Activated CD4-positive, alpha-beta memory T cell treated with anti-CD3 and anti-CD28 coated beads, Interleukin-2, amount 10 ng/mL, durations not matched to agents 7 days and 5 days (primary cell): ENCODE data around the gene LIN28A. TPM values are rescaled to one million over a fixed set of nuclear protein-coding genes. Genes with fewer than 3 reads are reported as not detected.

Experiments
- CTCF ChIA-PET: fragments of 350-600 bp; sonication (Branson Sonifier 250); formaldehyde crosslinking; loops from one replicate; lab custom pipeline; 2021; ENCODE audit warnings: antibody characterized with exemption, inconsistent platforms; lab: Charles Lee
- POLR2A ChIA-PET: fragments of 350-600 bp; sonication (Branson Sonifier 250); formaldehyde crosslinking; loops from one replicate; lab custom pipeline; 2021; ENCODE audit warnings: antibody characterized with exemption; lab: Charles Lee
- DNase-seq: peaks from one replicate; pipeline ENCODE4 v3.0.0-alpha.2; 2020
- H3K27ac Mint-ChIP-seq: one replicate; pipeline ENCODE4 v1.8.0; 2021; ENCODE audit warnings: mild to moderate bottlenecking, mixed read lengths
- H3K27me3 Mint-ChIP-seq: one replicate; pipeline ENCODE4 v1.8.0; 2021; ENCODE audit warnings: mixed read lengths
- H3K36me3 Mint-ChIP-seq: one replicate; pipeline ENCODE4 v1.8.0; 2021; ENCODE audit warnings: low read depth, mixed read lengths
- H3K4me1 Mint-ChIP-seq: one replicate; pipeline ENCODE4 v1.8.0; 2021; ENCODE audit warnings: mixed read lengths
- H3K4me3 Mint-ChIP-seq: one replicate; pipeline ENCODE4 v1.8.0; 2021; ENCODE audit warnings: mild to moderate bottlenecking, mixed read lengths
- H3K9me3 Mint-ChIP-seq: one replicate; pipeline ENCODE4 v1.8.0; 2021; ENCODE audit warnings: mixed read lengths
- total RNA-seq, 2 experiments: library from RNA; stranded (reverse); gene quantifications; one replicate each; pipeline ENCODE4 v1.2.3, GENCODE V29; 2021

Gene LIN28A
- total RNA-seq, 2 experiments from 2014 or later, result not detected

GRCh38 chr1:26388791-26389445 is 21.7 kb upstream of the LIN28A start:
- H3K27me3 Mint-ChIP-seq, result peaks cover 7% of the 10 kb centered on the region
- no peak overlapping the region for H3K27ac Mint-ChIP-seq
- CTCF ChIA-PET, result interaction anchor here (0.5 to 1.8 kb wide), 10 partner anchors 11 to 104 kb away, joined by 3 to 9 read pairs (median 4); no protein-coding TSS in a partner anchor
- H3K36me3 Mint-ChIP-seq, result no peaks in the 10 kb centered on the region
- no peaks in the 10 kb centered on the region for H3K9me3 Mint-ChIP-seq
- H3K4me3 Mint-ChIP-seq, result no peak overlapping the region
- H3K4me1 Mint-ChIP-seq, result peaks cover 62% of the 10 kb centered on the region
- POLR2A ChIA-PET, result interaction anchor here (0.9 to 3.5 kb wide), 5 partner anchors 9 to 109 kb away, joined by 3 to 18 read pairs (median 3); partner anchors contain the start of gene SH3BGRL3
- no peak for DNase-seq

DNA sequence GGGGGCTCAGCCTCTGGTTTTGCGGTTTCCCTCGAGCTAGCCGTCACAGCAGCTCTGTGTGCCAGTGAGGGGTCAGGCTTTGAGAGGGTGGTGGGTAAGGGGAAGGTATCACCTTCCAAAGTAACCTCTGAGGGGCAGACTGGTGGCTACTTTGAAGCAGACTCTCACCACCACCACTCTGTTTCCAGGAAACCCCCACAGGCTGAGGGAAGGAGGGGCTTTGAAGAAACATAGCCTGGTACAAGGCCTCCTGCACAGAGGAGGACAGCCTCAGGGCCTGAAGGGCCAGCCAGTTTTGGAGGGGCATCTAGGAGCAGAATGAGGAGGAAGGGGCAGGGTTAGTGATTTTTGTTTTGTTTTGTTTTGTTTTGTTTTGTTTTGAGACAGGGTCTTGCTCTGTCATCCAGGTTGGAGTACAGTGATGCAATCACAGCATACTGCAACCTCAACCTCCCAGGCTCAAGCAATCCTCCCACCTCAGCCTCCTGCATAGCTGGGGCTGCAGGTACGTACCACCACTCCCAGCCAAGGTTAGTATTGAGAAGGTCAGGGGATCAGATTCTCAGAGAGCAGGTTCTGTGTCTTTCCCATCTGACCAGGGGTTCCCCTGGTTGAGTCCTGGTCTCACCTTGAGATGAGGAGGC is 20.9 kb upstream of the LIN28A start:
- no peak for DNase-seq
- no peaks in the 10 kb centered on the region for H3K9me3 Mint-ChIP-seq
- peaks cover 7% of the 10 kb centered on the region for H3K27me3 Mint-ChIP-seq
- no peaks in the 10 kb centered on the region for H3K36me3 Mint-ChIP-seq
- peaks cover 54% of the 10 kb centered on the region for H3K4me1 Mint-ChIP-seq
- CTCF ChIA-PET, result interaction anchor here (1.1 to 3.2 kb wide), 11 partner anchors 11 to 114 kb away, joined by 4 to 31 read pairs (median 9); partner anchors contain the start of genes CD52 and UBXN11
- peak overlapping the region; percentile 55 for H3K27ac Mint-ChIP-seq
- POLR2A ChIA-PET, result interaction anchor here (0.6 to 3.5 kb wide), 5 partner anchors 10 to 102 kb away, joined by 3 to 18 read pairs (median 5); no protein-coding TSS in a partner anchor
- H3K4me3 Mint-ChIP-seq, result no peak overlapping the region

DNA sequence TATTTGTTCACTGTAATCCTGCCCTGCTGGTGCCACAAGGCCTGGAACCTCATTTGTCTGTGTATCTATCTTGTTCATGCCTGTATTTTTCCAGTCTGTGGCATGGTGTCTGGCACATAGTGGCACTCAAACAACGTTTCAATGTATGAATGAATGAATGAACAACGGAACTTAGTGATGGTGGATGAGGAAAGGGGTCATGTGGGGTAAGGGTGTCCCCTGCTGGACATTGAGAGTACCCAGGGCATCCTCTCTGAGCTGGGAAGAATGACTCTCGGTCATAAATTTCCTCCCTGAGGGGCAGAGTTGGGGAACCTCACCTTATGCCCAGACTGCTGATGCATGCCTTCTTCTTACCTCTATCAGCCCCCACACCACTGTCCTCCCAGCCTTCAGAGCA is 19.2 kb upstream of the LIN28A start:
- DNase-seq, result peak; percentile 74
- H3K27ac Mint-ChIP-seq, result no peak overlapping the region
- H3K4me3 Mint-ChIP-seq, result no peak overlapping the region
- H3K27me3 Mint-ChIP-seq, result peaks cover 7% of the 10 kb centered on the region
- ChIA-PET CTCF (interaction anchor here (0.6 to 3.2 kb wide), 32 partner anchors 9 to 268 kb away, joined by 3 to 31 read pairs (median 6); partner anchors contain the start of genes CD52, CEP85, SH3BGRL3 and UBXN11), POLR2A (interaction anchor here (0.9 to 2.2 kb wide), 14 partner anchors 13 to 222 kb away, joined by 3 to 12 read pairs (median 5); partner anchors contain the start of genes SH3BGRL3 and ZNF593)
- H3K36me3 Mint-ChIP-seq, result no peaks in the 10 kb centered on the region
- no peaks in the 10 kb centered on the region for H3K9me3 Mint-ChIP-seq
- peaks cover 43% of the 10 kb centered on the region for H3K4me1 Mint-ChIP-seq

- no peak overlapping the region for H3K4me3 Mint-ChIP-seq
- DNase-seq, result no peak
- H3K4me1 Mint-ChIP-seq, result peaks cover 17% of the 10 kb centered on the region
- ChIA-PET CTCF (interaction anchor here (0.6 to 5.0 kb wide), 16 partner anchors 10 to 226 kb away, joined by 3 to 44 read pairs (median 4); partner anchors contain the start of genes CEP85, DHDDS and ZNF593), POLR2A (interaction anchor here (1.3 to 1.6 kb wide), 2 partner anchors 33 to 108 kb away, joined by 4 to 5 read pairs; no protein-coding TSS in a partner anchor)
- H3K27me3 Mint-ChIP-seq, result peaks cover 10% of the 10 kb centered on the region
- H3K36me3 Mint-ChIP-seq, result no peaks in the 10 kb centered on the region
- no peaks in the 10 kb centered on the region for H3K9me3 Mint-ChIP-seq
- no peak overlapping the region for H3K27ac Mint-ChIP-seq
Measured at GRCh38 chr1:26395754-26396153, 14.9 kb upstream of the LIN28A start.

- no peak overlapping the region for H3K4me3 Mint-ChIP-seq
- CTCF ChIA-PET, result interaction anchor here (0.7 to 2.7 kb wide), 6 partner anchors 8 to 46 kb away, joined by 3 to 14 read pairs (median 4); no protein-coding TSS in a partner anchor
- H3K9me3 Mint-ChIP-seq, result no peaks in the 10 kb centered on the region
- POLR2A ChIA-PET, result interaction anchor here (0.8 kb wide), 1 partner anchor 9 kb away, joined by 3 read pairs; no protein-coding TSS in a partner anchor
- no peak overlapping the region for H3K27ac Mint-ChIP-seq
- H3K4me1 Mint-ChIP-seq, result peaks cover 4% of the 10 kb centered on the region
- no peak for DNase-seq
- H3K36me3 Mint-ChIP-seq, result no peaks in the 10 kb centered on the region
- H3K27me3 Mint-ChIP-seq, result peaks cover 19% of the 10 kb centered on the region
Measured at GRCh38 chr1:26399034-26399433, 11.6 kb upstream of the LIN28A start.

- ChIA-PET POLR2A (no interaction called here), CTCF (interaction anchor here (0.9 to 2.0 kb wide), 3 partner anchors 14 to 38 kb away, joined by 3 to 13 read pairs (median 7); no protein-coding TSS in a partner anchor)
- peaks cover 29% of the 10 kb centered on the region for H3K27me3 Mint-ChIP-seq
- H3K9me3 Mint-ChIP-seq, result no peaks in the 10 kb centered on the region
- H3K4me1 Mint-ChIP-seq, result no peaks in the 10 kb centered on the region
- no peak for DNase-seq
- no peak overlapping the region for H3K4me3 Mint-ChIP-seq
- no peak overlapping the region for H3K27ac Mint-ChIP-seq
- no peaks in the 10 kb centered on the region for H3K36me3 Mint-ChIP-seq
Measured at GRCh38 chr1:26401891-26402290, 8.7 kb upstream of the LIN28A start.

DNA sequence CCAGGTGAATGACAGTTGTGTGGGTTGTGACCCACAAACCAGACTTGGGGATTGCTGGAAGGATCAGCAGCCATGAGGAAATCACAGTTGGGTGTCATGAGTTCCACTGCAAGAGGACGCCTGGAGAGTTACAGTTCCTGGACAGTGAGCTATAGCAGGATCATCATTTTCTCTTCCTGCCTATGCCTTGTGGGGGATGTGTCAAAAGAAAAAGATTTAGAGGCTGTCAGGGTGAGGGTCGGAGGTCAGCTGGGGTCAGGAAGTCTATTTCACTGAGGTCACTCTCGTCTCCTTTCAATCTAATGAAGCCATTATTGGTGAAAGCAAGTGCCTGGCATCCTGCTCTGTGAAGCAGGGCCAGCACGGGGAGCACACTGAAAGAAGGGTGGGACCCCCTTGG is 7.0 kb upstream of the LIN28A start:
- no peaks in the 10 kb centered on the region for H3K36me3 Mint-ChIP-seq
- H3K9me3 Mint-ChIP-seq, result no peaks in the 10 kb centered on the region
- CTCF ChIA-PET, result interaction anchor here (5.8 kb wide), 1 partner anchor 13 kb away, joined by 39 read pairs; no protein-coding TSS in a partner anchor
- H3K4me3 Mint-ChIP-seq, result no peak overlapping the region
- no peak overlapping the region for H3K27ac Mint-ChIP-seq
- H3K27me3 Mint-ChIP-seq, result peaks cover 32% of the 10 kb centered on the region
- DNase-seq, result no peak
- POLR2A ChIA-PET, result interaction anchor here (0.9 kb wide), 1 partner anchor 68 kb away, joined by 3 read pairs; the partner anchor contains the start of gene HMGN2
- peaks cover 3% of the 10 kb centered on the region for H3K4me1 Mint-ChIP-seq

GRCh38 chr1:26404641-26405040 is 6.0 kb upstream of the LIN28A start:
- Mint-ChIP-seq H3K36me3 (no peaks in the 10 kb centered on the region), H3K4me3 (no peak overlapping the region), H3K9me3 (no peaks in the 10 kb centered on the region), H3K27me3 (peaks cover 42% of the 10 kb centered on the region), H3K27ac (no peak overlapping the region), H3K4me1 (peaks cover 13% of the 10 kb centered on the region)
- CTCF ChIA-PET, result interaction anchor here (5.8 kb wide), 1 partner anchor 13 kb away, joined by 39 read pairs; no protein-coding TSS in a partner anchor
- POLR2A ChIA-PET, result interaction anchor here (1.0 kb wide), 1 partner anchor 87 kb away, joined by 3 read pairs; the partner anchor contains the start of gene CD52
- no peak for DNase-seq

DNA sequence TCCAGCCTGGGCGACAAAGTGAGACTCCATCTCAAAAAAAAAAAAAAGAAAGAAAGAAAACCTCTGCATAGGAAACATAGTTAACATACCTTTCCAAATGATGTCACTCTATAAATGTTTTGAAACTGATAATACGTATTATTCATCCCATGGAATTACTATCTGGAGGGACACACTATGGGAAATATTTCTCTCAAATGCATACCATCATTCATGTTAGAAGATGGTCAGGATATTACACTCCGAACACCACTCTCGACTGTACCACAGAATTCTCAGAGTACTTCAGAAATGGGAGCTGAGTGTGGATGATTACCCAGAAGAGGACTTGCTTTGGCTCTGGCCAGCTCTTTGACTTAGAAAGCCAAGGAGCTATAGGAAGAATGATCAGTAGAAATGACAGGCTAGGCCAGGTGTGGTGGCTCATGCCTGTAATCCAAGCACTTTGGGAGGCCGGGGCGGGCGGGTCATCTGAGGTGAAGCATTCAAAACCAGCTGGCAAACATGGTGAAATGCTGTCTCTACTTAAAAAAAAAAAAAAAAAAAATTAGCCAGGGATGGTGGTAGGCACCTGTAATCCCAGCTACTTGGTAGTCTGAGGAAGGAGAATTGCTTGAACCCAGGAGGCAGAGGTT is 5.2 kb upstream of the LIN28A start:
- POLR2A ChIA-PET, result no interaction called here
- Mint-ChIP-seq H3K36me3 (no peaks in the 10 kb centered on the region), H3K4me3 (no peak overlapping the region), H3K27me3 (peaks cover 43% of the 10 kb centered on the region), H3K9me3 (no peaks in the 10 kb centered on the region), H3K27ac (no peak overlapping the region), H3K4me1 (peaks cover 15% of the 10 kb centered on the region)
- peak; percentile 6 for DNase-seq
- CTCF ChIA-PET, result interaction anchor here (0.6 to 5.8 kb wide), 2 partner anchors 10 to 12 kb away, joined by 3 to 39 read pairs; no protein-coding TSS in a partner anchor

DNA sequence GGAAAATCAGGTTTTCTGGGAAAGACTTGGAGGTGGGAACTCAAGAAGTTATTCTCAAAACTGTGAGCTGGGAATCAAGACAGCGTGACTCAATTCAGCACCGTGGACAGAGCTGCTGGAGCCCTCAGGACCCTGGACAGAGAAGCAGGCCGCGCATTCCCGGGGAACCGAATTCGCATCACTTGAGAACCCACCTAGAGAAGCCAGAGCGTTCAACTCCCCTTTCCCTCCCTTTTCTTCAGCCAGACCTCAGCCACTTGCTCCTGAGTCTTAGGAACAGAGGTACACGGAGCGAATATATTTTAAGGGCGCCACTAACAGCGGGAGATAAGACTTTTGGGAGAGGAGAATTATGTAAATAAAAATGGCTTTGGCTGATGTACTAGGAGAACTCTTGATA is 2.0 kb upstream of the LIN28A start:
- CTCF ChIA-PET, result interaction anchor here (5.8 kb wide), 1 partner anchor 9 kb away, joined by 39 read pairs; no protein-coding TSS in a partner anchor
- POLR2A ChIA-PET, result interaction anchor here (0.7 to 1.0 kb wide), 4 partner anchors 10 to 124 kb away, joined by 3 read pairs; partner anchors contain the start of gene HMGN2

DNA sequence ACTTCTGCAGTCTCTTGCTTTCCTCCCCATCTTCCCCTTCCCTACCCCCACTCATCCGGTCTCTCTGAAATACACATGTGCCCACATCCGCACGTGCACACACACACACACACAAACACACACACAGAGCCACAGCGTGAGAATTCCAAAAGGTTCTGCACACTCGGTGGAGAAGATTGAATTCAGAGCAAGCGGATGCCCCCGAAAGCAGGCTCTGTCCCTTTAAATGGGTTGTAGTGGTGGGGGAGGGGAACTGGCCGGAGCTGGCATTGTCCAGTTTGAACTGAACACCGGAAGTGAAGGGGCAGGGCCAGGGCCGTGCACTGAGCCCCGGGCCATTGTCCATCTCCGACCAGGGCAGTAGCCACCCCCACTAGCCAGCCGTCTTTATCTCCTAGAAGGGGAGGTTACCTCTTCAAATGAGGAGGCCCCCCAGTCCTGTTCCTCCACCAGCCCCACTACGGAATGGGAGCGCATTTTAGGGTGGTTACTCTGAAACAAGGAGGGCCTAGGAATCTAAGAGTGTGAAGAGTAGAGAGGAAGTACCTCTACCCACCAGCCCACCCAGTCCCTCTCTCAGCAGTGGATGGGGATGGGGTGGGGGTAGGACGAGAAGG is 1.3 kb upstream of the LIN28A start:
- H3K4me1 Mint-ChIP-seq, result peaks cover 17% of the 10 kb centered on the region
- no peaks in the 10 kb centered on the region for H3K36me3 Mint-ChIP-seq
- H3K4me3 Mint-ChIP-seq, result no peak overlapping the region
- H3K9me3 Mint-ChIP-seq, result no peaks in the 10 kb centered on the region
- peaks cover 61% of the 10 kb centered on the region for H3K27me3 Mint-ChIP-seq
- POLR2A ChIA-PET, result no interaction called here
- CTCF ChIA-PET, result interaction anchor here (0.9 to 5.8 kb wide), 2 partner anchors 8 to 124 kb away, joined by 3 to 39 read pairs; no protein-coding TSS in a partner anchor
- H3K27ac Mint-ChIP-seq, result no peak overlapping the region
- no peak for DNase-seq

More for the DNA sequence above, 2.0 kb upstream of the LIN28A start:
- Mint-ChIP-seq H3K4me3 (no peak overlapping the region), H3K27ac (no peak overlapping the region), H3K9me3 (no peaks in the 10 kb centered on the region), H3K27me3 (peaks cover 61% of the 10 kb centered on the region), H3K36me3 (no peaks in the 10 kb centered on the region), H3K4me1 (peaks cover 17% of the 10 kb centered on the region)
- DNase-seq, result peak; percentile 80
